Choroid plexus epithelial cell (primary cell): Measurements from ENCODE around the gene GCDH.

Experiments used
- DNase-seq: peaks from one replicate; pipeline ENCODE4 v3.0.0-alpha.2; 2010; ENCODE audit warnings: low read depth
- H3K4me3 ChIP-seq: 2 replicates; pipeline ENCODE4 v1.5.1; 2011; ENCODE audit warnings: low read depth, mild to moderate bottlenecking, control low read depth, low read length, moderate library complexity
- TF ChIP-seq, protein P1 (sequence below): conservative IDR thresholded peaks from 2 replicates; pipeline ENCODE4 v1.5.1; 2011; ENCODE audit warnings: low read depth, mild to moderate bottlenecking, control low read depth, inconsistent platforms, low read length, moderate library complexity

Gene GCDH

DNA sequence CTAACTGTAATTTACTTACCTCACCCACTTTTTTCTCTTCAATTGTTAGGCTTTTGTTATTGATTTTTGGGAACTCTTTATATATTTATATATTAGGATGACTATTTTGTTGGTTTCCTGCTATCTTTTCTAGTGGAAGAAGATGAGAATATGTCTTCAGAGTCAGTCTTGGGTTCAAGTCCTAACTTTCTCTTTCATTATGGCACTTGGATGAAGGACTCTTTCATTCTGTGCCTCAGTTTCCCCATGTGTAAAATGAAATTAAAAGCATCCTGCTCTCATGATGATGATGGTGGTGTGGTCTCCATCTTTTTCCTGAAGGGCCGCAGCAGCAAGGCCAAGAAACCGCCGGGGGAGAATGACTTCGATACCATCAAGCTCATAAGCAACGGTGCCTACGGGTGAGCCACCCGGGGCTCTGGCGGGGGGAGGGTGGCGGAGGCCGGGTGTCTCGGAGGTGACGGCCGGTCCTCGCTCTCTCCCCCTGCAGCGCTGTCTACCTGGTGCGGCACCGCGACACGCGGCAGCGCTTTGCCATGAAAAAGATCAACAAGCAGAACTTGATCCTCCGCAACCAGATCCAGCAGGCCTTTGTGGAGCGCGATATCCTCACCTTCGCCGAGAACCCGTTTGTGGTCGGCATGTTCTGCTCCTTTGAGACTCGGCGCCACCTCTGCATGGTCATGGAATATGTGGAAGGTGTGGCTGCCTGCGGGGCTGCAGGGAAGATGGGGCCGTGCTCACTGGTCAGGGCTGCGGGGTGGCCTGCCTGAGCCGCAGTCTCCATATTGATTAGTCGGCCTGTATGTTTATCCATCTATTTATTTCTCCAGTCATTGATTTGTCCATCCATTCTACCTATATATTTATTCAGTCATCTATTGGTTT is 32.7 kb upstream of the GCDH start:
- H3K4me3 ChIP-seq = no peak overlapping the region
- DNase-seq = no peak
- TF ChIP-seq, protein P1, sequence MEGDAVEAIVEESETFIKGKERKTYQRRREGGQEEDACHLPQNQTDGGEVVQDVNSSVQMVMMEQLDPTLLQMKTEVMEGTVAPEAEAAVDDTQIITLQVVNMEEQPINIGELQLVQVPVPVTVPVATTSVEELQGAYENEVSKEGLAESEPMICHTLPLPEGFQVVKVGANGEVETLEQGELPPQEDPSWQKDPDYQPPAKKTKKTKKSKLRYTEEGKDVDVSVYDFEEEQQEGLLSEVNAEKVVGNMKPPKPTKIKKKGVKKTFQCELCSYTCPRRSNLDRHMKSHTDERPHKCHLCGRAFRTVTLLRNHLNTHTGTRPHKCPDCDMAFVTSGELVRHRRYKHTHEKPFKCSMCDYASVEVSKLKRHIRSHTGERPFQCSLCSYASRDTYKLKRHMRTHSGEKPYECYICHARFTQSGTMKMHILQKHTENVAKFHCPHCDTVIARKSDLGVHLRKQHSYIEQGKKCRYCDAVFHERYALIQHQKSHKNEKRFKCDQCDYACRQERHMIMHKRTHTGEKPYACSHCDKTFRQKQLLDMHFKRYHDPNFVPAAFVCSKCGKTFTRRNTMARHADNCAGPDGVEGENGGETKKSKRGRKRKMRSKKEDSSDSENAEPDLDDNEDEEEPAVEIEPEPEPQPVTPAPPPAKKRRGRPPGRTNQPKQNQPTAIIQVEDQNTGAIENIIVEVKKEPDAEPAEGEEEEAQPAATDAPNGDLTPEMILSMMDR = no peak

DNA sequence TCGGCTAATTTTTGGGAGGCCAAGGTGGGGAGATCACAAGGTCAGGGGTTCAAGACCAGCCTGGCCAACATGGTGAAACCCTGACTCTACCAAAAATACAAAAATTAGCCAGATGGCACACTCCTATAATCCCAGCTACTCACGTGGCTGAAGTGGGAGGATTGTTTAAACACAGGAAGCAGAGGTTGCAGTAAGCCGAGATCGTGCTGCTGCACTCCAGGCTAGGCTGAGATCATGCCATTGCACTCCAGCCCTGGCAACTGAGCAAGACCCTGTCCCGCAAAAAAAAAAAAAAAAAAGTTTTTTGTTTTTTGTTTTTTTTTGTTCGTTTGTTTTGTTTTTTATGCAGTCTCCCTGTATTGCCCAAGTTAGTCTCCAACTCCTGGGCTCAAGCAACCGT is 31.4 kb upstream of the GCDH start:
- H3K4me3 ChIP-seq = no peak overlapping the region
- TF ChIP-seq, protein P1 = no peak
- no peak for DNase-seq

DNA sequence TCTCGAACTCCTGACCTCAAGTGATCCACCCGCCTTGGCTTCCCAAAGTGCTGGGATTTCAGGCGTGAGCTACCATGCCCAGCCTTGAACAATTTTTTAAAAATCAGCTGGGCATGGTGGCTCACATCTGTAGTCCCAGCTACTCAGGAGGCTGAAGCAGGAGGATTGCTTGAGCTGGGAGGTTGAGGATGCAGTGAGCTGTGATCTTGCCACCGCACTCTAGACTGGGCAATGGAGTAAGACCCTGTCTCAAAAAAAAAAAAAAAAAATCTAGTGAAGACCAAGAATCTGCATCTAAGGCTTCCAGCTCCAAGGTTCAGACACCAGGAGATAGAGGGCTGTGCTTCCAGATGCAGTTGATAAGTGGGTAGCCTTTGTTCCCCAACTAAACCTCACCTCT is 26.8 kb upstream of the GCDH start:
- TF ChIP-seq, protein P1 = no peak
- no peak for DNase-seq
- H3K4me3 ChIP-seq = no peak overlapping the region

DNA sequence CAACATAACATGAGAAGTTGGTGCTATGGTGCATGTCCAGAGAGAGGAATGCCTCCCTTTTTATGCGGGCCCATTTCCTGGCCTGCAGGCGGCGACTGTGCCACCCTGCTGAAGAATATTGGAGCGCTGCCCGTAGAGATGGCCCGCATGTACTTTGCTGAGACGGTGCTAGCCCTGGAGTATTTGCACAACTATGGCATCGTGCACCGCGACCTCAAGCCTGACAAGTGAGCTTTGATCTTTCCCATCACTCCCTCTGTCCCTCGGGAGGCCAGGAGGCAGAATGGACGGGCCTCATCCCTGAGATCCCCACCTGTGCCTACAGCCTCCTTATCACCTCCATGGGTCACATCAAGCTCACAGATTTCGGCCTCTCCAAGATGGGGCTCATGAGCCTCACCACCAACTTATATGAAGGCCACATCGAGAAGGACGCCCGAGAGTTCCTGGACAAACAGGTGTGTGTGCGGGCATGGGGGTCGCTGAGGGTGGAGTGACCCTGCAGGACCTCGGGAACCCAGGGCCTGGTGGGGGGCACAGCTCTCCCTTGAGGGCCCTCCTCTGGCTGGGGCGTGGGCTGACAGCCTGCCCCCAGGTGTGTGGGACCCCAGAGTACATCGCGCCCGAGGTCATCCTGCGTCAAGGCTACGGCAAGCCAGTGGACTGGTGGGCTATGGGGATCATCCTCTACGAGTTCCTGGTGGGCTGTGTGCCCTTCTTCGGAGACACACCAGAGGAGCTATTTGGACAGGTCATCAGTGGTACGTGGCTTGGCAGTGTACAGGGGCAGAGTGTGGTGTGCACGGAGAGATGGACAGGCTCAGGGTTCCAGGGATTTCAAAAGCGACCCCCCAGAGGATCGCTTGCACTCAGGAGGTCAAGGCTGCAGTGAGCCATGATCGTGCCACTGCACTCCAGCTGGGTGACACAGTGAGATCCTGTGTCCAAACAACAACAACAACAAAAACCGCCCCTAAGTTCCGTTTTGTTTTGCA is 25.9 kb upstream of the GCDH start:
- H3K4me3 ChIP-seq = no peak overlapping the region
- TF ChIP-seq, protein P1 = no peak
- no peak for DNase-seq

DNA sequence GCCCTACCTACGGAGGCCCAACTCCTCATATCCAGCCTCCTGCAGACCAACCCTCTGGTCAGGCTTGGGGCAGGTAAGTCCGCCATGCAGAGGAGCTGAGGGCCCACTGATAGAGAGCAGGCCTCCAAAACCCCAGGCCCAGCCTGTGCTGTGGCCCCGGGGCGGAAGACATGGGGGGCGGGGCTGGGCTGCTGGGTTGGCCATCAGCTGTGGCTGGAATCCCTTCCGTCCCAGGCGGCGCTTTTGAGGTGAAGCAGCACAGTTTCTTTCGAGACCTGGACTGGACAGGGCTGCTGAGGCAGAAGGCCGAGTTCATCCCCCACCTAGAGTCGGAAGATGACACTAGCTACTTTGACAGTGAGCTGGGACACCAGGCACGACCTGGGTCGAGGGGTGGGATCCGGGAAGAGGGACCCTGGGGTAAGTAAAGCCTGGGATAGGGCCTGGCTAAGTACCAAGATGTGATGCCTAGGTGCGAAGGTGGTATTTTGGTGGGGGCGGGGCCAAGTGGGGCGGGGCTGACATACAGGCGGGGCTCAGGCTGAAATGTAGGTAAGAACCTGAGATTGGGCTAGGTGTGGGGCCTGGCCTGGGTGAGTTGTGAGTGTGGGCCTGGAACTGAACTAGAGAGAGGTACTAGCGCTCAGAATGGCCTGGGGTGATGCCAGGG is 25.1 kb upstream of the GCDH start:
- no peak overlapping the region for H3K4me3 ChIP-seq
- no peak for DNase-seq
- TF ChIP-seq, protein P1 = no peak

DNA sequence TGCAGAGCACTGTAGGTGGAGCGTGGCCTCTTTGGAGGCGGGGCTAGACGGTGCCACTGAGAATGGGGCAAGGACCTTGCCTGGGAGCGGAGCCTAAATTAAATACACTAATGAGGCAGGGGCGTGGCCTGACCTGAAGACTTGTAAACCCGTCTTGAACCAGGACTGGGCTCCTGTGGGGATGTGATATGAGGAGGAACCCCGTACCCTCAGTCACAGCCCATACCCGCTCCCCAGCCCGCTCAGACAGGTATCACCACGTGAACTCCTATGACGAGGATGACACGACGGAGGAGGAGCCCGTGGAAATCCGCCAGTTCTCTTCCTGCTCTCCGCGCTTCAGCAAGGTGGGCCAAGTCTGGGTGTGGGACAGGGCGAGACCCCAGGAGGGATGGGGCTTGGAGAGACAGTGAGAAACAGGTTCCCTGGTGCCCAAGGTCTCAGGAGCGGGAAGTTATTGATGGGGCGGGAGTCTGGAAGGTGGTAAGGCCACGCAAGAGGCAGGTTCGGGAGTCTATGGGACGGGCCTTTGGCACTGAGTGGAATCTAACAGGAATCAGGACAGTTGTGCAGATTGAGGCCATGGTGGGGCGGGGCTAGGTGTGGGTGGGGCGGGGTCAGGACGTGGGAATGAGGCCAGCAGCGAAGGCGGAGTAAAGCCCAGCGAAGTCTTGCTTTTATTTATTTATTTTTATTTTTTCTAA is 24.4 kb upstream of the GCDH start:
- no peak overlapping the region for H3K4me3 ChIP-seq
- TF ChIP-seq, protein P1 = no peak
- DNase-seq = no peak
